GM18499 (cell line): Measurements from ENCODE around the gene SMARCA4.
"Not testable (repeated sequence)": the region's sequence is repeated elsewhere in the genome, so short reads cannot be mapped to it uniquely, and the experiment has no call there.

Experiments
- ATAC-seq: cut with Tn5 transposase; IDR thresholded peaks from one replicate; pipeline ENCODE4 v1.9.1; 2021; ENCODE audit warnings: moderate number of reproducible peaks; ENCODE audit not compliant: insufficient read depth, unreplicated experiment

The SMARCA4 gene

GRCh38 chr19:10975374-10976130 lies 14.7 kb downstream of the SMARCA4 start:
- ATAC-seq = no peak

GRCh38 chr19:10976131-10976892 lies 15.5 kb downstream of the SMARCA4 start:
- ATAC-seq = no peak

DNA sequence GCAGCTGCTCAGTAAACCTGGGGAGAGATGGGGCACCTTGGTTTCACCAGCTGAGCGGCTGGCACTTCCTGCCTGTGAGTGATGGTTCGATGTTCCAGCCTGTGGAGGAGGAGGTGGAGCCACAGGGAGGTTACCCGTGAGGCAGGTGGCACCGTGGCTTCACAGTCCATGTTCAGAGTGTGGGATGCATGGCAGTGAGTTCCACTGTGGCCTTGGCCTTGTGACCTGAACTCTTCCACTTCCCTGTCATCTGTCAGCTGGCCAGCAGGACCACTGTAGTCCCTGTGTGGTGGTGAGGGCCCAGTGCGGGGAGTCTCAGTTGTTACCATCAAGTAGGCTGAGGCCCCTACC lies 16.9 kb downstream of the SMARCA4 start:
- no peak for ATAC-seq

GRCh38 chr19:10979951-10980381 lies 19.1 kb downstream of the SMARCA4 start:
- ATAC-seq = no peak

- no peak for ATAC-seq
These were observed 20.5 kb downstream of the SMARCA4 start for GRCh38 chr19:10981252-10981895.

DNA sequence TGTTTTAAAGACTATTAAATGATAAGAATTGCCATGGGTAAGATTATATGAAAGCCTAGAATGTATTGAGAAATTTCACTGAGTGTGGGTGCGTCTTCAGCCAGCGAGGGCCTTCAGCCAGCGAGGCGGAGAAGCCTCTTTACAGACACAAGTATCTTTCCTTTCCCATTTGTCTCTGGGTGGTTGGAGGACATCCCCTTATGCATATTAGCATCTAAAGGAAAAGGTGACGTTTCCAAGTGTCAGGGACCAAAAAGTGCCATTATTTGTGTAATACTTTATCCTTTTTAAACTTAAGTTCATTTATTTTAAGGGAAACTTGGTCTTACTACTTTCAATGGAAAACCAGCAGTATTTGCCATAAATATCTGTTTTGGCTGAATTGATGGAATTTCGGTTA lies 22.2 kb downstream of the SMARCA4 start:
- ATAC-seq = no peak

DNA sequence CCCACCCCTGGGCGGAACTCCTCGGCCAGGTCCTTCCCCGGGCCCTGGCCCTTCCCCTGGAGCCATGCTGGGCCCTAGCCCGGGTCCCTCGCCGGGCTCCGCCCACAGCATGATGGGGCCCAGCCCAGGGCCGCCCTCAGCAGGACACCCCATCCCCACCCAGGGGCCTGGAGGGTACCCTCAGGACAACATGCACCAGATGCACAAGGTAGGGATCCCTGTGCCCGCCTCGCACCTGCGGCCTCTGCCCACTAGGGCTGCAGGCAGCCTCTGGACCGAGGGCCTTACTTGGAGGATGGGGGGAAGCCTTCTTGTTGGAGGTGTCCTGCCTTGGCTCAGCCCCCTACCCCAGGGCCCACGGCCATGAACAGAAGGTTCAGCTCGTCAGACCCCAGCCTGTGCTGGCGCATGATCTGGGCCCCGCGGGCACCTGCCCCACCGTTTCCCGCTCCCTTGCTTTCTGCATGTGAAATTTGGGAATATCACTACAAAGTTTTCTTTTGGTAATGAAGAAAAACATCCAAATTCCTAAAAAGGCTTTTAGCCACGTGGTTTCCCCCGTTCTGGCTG lies 23.4 kb downstream of the SMARCA4 start:
- no peak for ATAC-seq

DNA sequence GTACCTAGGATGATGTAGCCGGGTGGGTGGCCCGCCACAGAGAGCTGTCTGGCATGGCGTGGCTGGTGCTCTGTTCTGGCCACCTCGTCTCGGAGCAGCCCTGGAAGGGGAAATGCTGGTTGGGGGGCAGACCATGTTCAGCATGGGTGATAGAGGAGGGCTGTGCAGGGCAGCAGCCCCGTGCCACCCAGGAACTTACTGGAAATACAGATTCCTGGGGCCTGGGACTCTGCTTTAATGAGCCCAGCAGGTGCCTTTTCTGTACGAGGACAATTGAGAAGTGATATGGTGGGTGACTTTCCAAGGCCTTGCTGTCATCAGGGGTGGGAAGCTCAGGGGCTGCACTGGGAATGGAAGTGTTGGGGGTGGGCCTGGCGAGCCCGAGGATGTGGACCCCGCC lies 24.7 kb downstream of the SMARCA4 start:
- ATAC-seq = no peak

GRCh38 chr19:10986301-10987127 lies 25.7 kb downstream of the SMARCA4 start:
- ATAC-seq = no peak

DNA sequence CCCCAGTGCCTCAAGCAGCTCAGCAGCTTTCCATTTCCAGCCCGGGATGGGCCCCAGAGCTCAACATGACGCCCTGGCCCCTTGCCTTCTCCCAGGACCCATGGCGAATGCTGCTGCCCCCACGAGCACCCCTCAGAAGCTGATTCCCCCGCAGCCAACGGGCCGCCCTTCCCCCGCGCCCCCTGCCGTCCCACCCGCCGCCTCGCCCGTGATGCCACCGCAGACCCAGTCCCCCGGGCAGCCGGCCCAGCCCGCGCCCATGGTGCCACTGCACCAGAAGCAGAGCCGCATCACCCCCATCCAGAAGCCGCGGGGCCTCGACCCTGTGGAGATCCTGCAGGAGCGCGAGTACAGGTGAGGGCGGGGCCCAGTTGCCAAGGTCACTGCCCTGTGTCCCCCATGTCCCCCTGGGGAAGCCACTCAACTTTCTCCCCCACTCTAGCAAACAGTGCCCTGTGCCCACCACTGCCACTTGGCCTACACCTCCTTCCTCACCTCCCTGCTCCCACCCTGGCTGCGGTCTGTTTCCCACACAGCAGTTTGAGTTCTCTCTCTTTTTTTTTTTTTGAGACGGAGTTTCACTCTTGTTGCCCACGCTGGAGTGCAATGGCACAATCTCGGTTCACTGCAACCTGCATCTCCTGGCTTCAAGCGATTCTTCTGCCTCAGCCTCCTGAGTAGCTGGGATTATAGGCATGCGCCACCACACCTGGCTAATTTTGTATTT lies 26.9 kb downstream of the SMARCA4 start:
- ATAC-seq = no peak

GRCh38 chr19:10988380-10988779 lies 27.6 kb downstream of the SMARCA4 start:
- no peak for ATAC-seq

GRCh38 chr19:10988921-10989320 lies 28.1 kb downstream of the SMARCA4 start:
- no peak for ATAC-seq

DNA sequence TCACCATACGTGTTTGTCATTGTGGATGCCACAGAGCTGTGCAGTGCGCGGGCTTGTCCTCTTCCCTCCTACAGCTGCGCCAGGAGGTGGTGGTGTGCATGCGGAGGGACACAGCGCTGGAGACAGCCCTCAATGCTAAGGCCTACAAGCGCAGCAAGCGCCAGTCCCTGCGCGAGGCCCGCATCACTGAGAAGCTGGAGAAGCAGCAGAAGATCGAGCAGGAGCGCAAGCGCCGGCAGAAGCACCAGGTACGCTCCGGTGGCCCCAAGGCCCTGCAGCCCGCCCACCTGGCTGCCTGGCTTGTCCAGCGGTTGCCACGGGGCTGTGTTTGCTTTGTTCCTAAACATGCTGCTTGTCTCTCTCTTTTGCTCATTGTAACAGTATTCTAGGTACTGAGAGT lies 30.2 kb downstream of the SMARCA4 start:
- no peak for ATAC-seq

- no peak for ATAC-seq
These were observed 30.8 kb downstream of the SMARCA4 start for GRCh38 chr19:10991521-10992081.

DNA sequence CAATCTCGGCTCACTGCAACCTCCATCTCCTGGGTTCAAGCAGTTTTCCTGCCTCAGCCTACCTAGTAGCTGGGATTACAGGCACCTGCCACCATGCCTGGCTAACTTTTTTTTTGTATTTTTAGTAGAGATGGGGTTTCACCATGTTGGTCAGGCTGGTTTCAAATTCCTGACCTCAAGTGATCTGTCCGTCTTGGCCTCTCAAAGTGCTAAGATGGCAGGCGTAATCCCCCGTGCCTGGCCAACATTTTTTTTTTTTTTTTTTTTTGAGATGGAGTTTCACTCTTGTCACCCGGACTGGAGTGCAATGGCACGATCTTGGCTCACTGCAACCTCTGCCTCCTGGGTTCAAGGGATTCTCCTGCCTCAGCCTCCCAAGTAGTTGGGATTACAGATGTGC lies 31.3 kb downstream of the SMARCA4 start:
- not testable (repeated sequence) for ATAC-seq

DNA sequence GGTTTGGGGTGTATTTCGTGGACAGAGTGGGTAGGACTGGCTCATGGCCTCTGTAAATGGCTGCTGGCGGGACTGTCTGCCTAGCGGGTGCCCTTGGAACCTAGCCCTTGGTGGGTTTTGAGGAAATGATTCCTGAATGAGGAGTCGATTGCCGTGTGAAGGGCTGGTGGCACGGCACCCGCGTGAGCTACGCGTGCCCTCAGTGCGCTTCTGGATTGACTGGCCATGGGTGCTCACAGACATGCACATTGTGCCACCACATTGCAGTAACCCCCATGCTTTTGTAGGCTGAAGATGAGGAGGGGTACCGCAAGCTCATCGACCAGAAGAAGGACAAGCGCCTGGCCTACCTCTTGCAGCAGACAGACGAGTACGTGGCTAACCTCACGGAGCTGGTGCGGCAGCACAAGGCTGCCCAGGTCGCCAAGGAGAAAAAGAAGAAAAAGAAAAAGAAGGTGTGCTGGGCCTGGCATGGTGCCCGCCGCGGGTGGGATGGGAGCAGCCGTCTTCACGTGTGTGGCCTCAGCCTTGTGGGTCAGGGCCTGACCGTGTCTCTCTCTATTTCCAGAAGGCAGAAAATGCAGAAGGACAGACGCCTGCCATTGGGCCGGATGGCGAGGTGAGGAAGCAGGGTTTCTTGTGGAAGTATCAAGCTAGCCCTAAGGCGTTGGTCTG lies 35.2 kb downstream of the SMARCA4 start:
- no peak for ATAC-seq

GRCh38 chr19:10998045-10998533 lies 37.3 kb downstream of the SMARCA4 start:
- ATAC-seq = no peak

- no peak for ATAC-seq
These were observed 37.8 kb downstream of the SMARCA4 start for GRCh38 chr19:10998666-10999065.
